ENCODE measurements around the gene FBXL12. TPM values are rescaled to one million over a fixed set of nuclear protein-coding genes. Genes with fewer than 3 reads are reported as not detected.

Gene FBXL12, protein sequence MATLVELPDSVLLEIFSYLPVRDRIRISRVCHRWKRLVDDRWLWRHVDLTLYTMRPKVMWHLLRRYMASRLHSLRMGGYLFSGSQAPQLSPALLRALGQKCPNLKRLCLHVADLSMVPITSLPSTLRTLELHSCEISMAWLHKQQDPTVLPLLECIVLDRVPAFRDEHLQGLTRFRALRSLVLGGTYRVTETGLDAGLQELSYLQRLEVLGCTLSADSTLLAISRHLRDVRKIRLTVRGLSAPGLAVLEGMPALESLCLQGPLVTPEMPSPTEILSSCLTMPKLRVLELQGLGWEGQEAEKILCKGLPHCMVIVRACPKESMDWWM
- total RNA-seq (2014; rRNA removed; shearing (Covaris generic)): 16.9 and 34.1 TPM in 2 replicates

DNA sequence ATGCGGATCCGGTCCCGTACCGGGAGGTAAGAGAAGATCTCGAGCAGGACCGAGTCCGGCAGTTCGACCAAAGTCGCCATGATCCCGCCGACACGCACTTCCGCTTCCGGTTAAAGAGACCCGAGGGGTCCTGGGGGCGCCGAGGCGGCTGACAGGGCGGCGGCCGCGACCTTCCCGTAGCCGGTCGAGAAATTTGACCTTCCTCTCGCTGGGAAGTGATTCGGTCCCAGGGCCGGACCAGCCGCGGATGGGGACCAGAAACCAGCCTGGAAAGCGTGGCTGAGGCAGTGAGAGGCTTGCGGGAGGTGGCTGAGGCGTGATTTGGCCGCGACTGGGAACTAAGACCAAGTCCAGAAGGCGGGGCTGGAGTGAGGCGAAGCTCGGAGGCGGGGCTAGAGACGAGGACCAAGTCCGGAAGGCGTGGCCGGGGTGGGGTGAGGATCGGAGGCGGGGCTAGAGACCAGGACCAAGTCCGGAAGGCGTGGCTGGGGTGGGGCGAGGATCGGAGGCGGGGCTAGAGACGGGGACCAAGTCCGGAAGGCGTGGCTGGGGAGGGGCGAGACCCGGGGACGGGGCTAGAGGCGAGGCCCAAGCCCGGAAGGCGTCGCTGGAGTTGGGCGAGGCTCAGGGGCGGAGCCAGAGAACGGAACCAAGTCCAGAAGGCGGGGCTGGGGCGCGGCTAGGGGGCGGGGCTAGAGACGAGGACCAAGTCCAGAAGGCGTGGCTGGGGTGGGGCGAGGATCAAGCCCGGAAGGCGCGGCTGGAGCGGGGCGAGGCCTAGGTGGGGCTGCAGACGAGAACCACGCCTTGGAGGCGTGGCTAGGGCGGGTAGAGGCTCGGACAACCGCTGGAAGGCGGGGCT, at the start of gene FBXL12:
Gene FBXL12, minus strand, starts transcription at position 346 of the 862 bp plus-strand sequence. Its CDS starts 266 bp downstream, at position 80.
- peak within 1 kb of the TSS; percentile 92 for H3K27ac ChIP-seq
- H3K4me3 ChIP-seq: peak within 1 kb of the TSS; percentile 92
- peaks cover 42% of the 10 kb centered on the region for H3K36me3 ChIP-seq
- H3K27me3 ChIP-seq (replicated peaks): no peaks in the 10 kb centered on the region
- peaks cover 8% of the 10 kb centered on the region; the same call in 1 of the 2 replicates for H3K9me3 ChIP-seq (replicated peaks)
- H3K4me1 ChIP-seq (replicated peaks): peaks cover 14% of the 10 kb centered on the region
- DNase-seq (ENCODE audit: low read depth in 1 of 2, low spot score in 2 of 2): peak; percentile 97 to 100

DNA sequence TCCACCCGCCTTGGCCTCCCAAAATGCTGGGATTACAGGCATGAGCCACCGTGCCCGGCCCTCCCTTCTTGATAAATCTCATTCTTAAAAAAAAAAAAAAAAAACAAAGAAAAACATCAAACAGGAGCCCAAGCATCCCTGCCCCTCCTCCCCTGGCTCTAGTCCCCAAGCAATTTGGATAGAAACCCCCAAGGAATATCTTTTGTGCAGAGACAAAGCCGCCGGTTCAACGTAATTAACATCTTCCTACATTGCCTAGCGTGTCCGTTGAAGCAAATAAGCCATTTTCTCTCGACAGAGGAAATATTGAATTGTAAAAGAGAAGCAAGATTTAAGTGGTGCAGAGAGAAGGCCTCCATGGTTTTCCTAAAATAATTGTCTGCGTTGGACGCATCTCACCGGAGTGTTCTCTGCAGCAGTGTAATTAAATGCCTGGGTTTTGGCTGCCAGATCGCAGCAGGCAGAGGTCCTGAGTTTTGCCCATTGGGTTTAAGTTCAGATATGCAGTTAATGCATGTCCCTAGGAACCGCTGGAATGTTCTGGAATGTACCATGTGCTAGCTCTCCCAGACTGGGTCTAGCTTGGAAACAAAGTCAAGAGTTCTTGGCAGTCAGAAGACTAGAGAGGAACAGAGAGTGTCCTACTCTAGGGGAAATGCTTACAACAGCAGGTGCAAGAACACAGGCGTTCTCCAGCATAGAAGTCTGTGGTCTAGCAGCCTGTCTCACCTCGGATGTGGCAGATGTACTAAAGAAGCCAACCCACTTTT, 47.0 kb upstream of the FBXL12 start:
- Histone ChIP-seq H3K4me3 (no peak overlapping the region), H3K9me3 (replicated peaks) (no peaks in the 10 kb centered on the region), H3K27me3 (replicated peaks) (no peaks in the 10 kb centered on the region), H3K27ac (no peak overlapping the region), H3K36me3 (no peaks in the 10 kb centered on the region), H3K4me1 (replicated peaks) (no peaks in the 10 kb centered on the region)
- DNase-seq (ENCODE audit: low read depth in 1 of 2, low spot score in 2 of 2): no peak

DNA sequence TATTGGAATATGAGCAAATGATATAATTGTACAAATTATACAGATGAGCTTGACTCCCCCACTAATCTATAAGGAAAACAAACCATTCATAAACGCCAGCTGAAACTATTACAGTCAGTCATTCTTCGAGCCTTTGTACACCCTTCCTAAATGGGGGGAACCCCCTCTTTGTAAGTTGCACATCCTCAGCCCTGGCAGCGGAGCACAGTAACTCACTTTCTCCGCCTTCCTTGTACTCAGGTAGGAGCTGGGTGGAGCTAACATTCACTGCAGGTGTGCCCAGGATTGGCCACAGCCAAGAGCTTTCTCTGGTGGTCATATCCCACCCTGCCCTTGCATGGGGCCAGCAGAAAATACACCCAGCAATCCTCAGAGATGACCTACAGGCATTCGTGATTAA, 44.9 kb upstream of the FBXL12 start:
- H3K27ac ChIP-seq: no peak overlapping the region
- no peaks in the 10 kb centered on the region for H3K4me1 ChIP-seq (replicated peaks)
- H3K27me3 ChIP-seq (replicated peaks): no peaks in the 10 kb centered on the region
- no peaks in the 10 kb centered on the region for H3K9me3 ChIP-seq (replicated peaks)
- H3K4me3 ChIP-seq: no peak overlapping the region
- no peaks in the 10 kb centered on the region for H3K36me3 ChIP-seq
- DNase-seq (ENCODE audit: low read depth in 1 of 2, low spot score in 2 of 2): no peak

DNA sequence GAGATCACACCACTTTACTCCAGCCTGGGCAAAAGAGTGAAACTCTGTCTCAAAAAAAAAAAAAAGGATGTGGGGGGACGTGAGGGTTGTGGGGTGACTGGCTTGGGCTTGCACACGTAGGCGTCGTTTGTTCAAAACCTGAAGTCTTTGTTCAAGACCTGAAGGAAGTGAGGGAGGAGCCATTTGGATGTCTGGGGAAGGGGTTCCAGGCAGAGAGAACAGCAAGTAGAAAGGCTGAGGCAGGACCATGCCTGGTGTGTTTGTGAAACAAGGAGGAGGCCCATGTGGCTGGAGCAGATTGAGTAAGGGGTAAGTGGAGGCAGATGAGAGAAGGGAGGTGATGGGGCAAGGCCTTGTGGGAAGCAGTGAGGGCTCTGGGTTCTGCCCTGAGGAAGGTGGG, 44.1 kb upstream of the FBXL12 start:
- Histone ChIP-seq H3K27me3 (replicated peaks) (no peaks in the 10 kb centered on the region), H3K27ac (no peak overlapping the region), H3K4me3 (no peak overlapping the region), H3K9me3 (replicated peaks) (no peaks in the 10 kb centered on the region), H3K4me1 (replicated peaks) (no peaks in the 10 kb centered on the region), H3K36me3 (no peaks in the 10 kb centered on the region)
- DNase-seq (ENCODE audit: low read depth in 1 of 2, low spot score in 2 of 2): no peak

DNA sequence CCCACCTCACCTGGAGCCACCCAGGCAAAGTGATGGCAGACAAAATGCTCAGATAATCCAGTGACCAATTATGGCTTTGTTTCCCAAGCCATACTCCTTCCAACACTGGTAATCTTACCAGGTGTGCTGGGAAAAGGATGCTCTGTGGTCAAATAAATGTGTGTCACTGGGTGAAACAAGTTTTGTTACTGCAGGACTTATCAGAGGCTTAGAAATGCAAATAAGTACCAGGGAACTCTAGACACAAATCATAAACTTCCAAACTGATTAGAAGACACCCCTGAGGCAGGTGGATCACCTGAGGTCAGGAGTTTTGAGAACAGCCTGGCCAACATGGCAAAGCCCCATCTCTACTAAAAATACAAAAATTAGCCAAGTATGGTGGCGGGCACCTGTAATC, 42.6 kb upstream of the FBXL12 start:
- Histone ChIP-seq H3K4me3 (no peak overlapping the region), H3K27me3 (replicated peaks) (no peaks in the 10 kb centered on the region), H3K27ac (no peak overlapping the region), H3K4me1 (replicated peaks) (no peaks in the 10 kb centered on the region), H3K36me3 (no peaks in the 10 kb centered on the region), H3K9me3 (replicated peaks) (no peaks in the 10 kb centered on the region)
- DNase-seq (ENCODE audit: low read depth in 1 of 2, low spot score in 2 of 2): no peak

DNA sequence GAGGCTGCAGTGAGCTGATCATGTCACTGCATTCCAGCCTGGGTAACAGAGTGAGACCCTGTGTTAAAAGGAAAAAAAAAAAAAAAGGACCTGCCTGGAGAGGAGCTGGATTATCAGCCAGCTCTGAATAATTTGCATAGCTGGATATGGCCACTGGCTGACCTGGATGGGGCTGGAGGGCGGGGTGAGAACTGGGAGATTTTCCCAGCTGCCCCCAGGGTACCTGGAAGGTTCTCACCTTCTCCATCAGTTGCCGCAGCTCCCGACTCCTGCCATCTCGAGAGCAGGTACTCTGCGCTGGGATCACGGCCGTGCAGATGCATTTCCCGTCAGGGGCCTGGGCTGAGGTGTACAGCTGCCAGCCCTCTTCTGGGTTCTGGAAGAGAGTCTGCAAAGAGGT, 41.5 kb upstream of the FBXL12 start:
- H3K4me3 ChIP-seq: no peak overlapping the region
- H3K27ac ChIP-seq: no peak overlapping the region
- H3K9me3 ChIP-seq (replicated peaks): no peaks in the 10 kb centered on the region
- DNase-seq (ENCODE audit: low read depth in 1 of 2, low spot score in 2 of 2): no peak
- H3K36me3 ChIP-seq: no peaks in the 10 kb centered on the region
- no peaks in the 10 kb centered on the region for H3K4me1 ChIP-seq (replicated peaks)
- no peaks in the 10 kb centered on the region for H3K27me3 ChIP-seq (replicated peaks)

DNA sequence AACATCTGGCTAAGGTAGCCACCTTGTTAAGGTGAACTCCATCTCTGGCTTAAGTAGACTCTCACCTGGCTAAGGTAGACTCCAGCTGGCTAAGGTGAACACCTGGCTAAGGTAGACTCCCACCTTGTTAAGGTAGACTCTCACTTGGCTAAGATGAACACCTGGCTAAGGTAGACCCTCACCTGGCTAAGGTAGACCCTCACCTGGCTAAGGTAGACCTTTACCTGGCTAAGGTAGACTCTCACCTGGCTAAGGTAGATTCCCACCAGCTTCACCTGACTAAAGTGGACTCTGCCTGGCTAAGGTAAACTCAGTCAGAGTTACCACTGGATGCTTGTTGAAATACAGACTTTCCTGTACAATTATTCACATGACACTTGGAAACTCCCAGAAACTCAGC, 39.9 kb upstream of the FBXL12 start:
- H3K27me3 ChIP-seq (replicated peaks): no peaks in the 10 kb centered on the region
- no peak overlapping the region for H3K27ac ChIP-seq
- no peaks in the 10 kb centered on the region for H3K9me3 ChIP-seq (replicated peaks)
- H3K36me3 ChIP-seq: no peaks in the 10 kb centered on the region
- DNase-seq (ENCODE audit: low read depth in 1 of 2, low spot score in 2 of 2): no peak
- H3K4me3 ChIP-seq: no peak overlapping the region
- no peaks in the 10 kb centered on the region for H3K4me1 ChIP-seq (replicated peaks)

DNA sequence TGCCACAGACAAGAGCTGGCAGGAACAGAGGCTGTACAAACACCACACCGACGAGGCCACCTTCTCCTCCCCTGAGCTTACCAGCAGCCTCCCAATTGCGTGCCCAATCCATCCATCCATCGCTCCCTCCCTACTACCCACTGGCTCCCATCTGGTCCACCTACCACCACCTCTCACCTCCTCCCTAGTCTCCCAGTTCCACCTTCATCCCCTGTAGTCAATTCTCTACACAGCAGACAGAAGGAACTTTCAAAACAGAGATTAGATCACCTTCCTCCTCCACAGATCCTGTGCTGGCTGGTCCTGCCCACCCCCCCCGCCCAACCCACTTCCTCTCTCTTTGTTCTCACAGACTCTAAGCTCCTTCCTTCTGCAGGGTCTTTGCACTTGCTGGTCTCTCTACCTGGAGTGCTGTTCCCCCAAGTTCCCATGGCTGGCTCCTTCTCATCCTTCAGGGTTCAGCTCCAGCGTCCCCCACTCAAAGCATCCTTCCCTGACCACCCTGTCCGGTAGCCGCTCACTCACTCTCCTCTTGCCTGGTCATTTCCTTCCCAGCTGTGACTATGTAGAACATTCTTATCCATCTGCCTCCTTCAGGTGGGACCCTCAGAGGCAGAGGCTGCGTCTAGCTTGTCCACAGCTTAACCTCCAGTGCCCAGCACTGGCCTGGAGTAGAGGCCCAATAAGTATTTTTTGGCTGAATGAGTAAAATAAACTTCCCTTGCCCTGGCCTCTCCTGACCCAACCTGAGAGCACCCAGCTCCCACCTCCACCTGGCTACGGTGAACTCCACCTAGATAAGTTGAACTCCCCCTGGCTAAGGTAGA, 39.3 kb upstream of the FBXL12 start:
- no peak for DNase-seq (ENCODE audit: low read depth in 1 of 2, low spot score in 2 of 2)
- H3K4me3 ChIP-seq: no peak overlapping the region
- no peaks in the 10 kb centered on the region for H3K27me3 ChIP-seq (replicated peaks)
- H3K27ac ChIP-seq: no peak overlapping the region
- H3K4me1 ChIP-seq (replicated peaks): no peaks in the 10 kb centered on the region
- no peaks in the 10 kb centered on the region for H3K36me3 ChIP-seq
- H3K9me3 ChIP-seq (replicated peaks): no peaks in the 10 kb centered on the region

DNA sequence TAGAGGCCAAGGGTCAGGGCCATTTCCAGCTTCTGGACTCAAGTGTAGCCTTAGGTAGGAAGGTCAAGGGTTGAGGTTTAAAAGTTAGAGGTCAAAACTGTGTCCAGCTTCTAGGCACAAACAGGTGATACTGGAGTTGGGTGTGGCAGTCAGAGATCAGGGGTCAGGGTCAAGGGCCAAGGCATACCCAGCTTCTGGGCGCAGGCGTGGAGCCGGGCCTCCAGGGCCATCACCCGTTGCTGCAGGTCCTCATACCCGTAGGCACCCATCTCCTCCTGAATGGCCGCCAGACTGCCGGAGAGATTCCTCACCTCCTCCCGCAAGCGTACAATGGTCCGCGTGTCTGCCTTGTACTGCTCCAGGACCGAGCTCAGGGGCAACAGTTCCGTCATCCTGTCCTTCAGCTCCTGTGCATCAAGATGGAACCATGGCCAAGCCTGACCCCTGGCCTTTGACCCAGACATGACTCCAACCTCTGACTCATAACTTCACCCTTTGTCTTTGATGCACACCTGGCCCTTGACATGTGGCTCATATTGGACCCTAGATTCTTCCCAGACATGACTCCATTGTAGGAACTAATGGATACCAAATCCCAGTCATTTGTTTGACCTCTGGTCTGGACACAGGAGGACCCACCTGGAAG, 38.3 kb upstream of the FBXL12 start:
- Histone ChIP-seq H3K9me3 (replicated peaks) (no peaks in the 10 kb centered on the region), H3K4me1 (replicated peaks) (peaks cover 4% of the 10 kb centered on the region), H3K27ac (no peak overlapping the region), H3K27me3 (replicated peaks) (no peaks in the 10 kb centered on the region), H3K36me3 (peaks cover 7% of the 10 kb centered on the region; the same call in 1 of the 2 replicates), H3K4me3 (no peak overlapping the region)
- DNase-seq (ENCODE audit: low read depth in 1 of 2, low spot score in 2 of 2): no peak

DNA sequence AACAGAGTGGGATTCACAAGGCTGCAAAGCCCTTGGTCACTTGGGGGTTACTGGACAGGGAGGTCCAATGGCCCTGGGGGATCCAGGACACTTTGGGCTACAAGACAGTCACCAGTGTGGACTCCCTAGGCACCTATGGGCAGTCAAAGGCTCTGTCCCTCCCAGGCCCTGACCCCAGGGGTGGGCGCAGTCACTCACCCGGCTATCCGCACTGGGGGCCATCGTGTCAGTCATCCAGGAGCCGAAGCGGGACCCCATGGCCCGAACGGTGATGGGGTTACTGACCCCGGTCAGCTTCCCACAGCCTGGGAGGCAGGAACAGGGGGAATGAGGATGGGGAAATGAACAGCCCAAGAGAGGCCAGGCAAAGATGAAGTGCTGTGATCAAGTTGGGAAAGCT, 37.7 kb upstream of the FBXL12 start:
- no peak for DNase-seq (ENCODE audit: low read depth in 1 of 2, low spot score in 2 of 2)
- Histone ChIP-seq H3K36me3 (peaks cover 9% of the 10 kb centered on the region; the same call in 1 of the 2 replicates), H3K4me3 (no peak overlapping the region), H3K27ac (no peak overlapping the region), H3K27me3 (replicated peaks) (no peaks in the 10 kb centered on the region), H3K9me3 (replicated peaks) (no peaks in the 10 kb centered on the region), H3K4me1 (replicated peaks) (peaks cover 4% of the 10 kb centered on the region)

DNA sequence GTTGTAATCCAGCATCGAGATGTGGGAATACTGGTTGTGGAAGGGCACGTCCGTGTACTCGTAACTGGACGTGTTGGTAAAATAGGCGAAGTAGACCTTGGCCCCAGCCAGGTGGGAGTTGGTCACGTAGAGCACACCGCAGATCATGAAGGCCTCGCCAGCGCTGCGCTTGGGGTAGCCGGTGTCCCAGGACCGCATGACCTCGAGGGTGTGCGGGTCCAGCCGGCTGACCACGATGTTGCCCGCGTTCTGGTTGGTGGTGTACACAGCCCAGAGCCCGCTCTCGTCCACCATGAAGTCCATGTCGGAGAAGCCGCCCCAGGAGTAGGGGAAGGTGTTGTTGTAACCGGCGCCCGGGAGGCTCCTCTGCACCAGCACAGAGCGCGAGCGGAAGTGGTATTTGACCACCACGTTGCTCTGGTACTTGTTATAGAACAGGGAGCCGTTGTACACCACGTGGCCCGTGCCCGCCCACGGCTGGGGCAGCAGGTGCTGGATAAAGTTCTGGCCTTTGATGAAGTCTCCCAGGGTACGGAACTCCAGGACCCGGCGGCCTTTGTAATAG, 35.5 kb upstream of the FBXL12 start:
- no peaks in the 10 kb centered on the region for H3K9me3 ChIP-seq (replicated peaks)
- H3K4me3 ChIP-seq: no peak overlapping the region
- peaks cover 21% of the 10 kb centered on the region for H3K36me3 ChIP-seq
- peaks cover 4% of the 10 kb centered on the region for H3K4me1 ChIP-seq (replicated peaks)
- H3K27me3 ChIP-seq (replicated peaks): no peaks in the 10 kb centered on the region
- no peak for DNase-seq (ENCODE audit: low read depth in 1 of 2, low spot score in 2 of 2)
- H3K27ac ChIP-seq: no peak overlapping the region

DNA sequence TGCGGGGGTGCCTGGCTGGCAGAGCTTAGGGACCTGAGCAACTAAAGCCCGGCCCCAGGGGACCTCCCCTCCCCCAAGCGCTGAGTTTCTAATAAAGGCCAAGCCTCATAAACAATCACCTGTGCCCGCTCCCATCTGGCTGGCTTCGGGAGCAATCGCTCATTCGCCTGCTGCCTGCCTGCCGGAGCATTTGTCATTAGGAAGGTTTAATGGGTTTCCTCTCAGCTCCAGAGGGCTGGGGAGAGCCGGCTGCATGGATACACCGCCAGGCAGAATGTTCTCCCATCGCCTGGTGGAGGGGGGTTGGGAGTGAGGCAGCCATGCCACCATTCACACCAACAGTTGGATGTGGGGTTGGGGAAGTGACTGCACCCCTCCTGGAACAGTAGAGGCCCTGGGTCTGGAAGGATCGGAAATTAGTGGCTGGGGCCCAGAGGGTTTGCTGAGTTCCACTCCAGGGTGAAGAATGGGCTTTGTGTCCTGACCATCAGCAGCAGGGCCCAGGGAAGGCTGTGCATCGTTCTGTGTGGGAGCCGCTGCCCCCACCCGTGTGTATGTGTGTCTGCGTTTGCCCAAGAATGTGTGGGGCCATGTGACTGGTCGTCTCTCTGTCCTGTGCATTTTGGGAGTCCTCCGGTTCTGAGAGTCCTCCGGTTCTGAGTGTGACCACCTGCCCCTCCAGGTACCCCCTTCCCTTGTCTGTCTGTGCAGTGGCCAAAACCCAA, 31.5 kb upstream of the FBXL12 start:
- no peak for DNase-seq (ENCODE audit: low read depth in 1 of 2, low spot score in 2 of 2)
- Histone ChIP-seq H3K36me3 (peaks cover 53% of the 10 kb centered on the region), H3K9me3 (replicated peaks) (no peaks in the 10 kb centered on the region), H3K4me3 (no peak overlapping the region), H3K27ac (no peak overlapping the region), H3K4me1 (replicated peaks) (peaks cover 14% of the 10 kb centered on the region), H3K27me3 (replicated peaks) (no peaks in the 10 kb centered on the region)
